Left cardiac atrium (tissue), 4 donors: ENCODE measurements around the gene MBD3L3. TPM values are rescaled to one million over a fixed set of nuclear protein-coding genes. Genes with fewer than 3 reads are reported as not detected.

ENCODE experiments used
- ATAC-seq, 2 donors: fragments of 200-7000 bp; cut with Tn5 transposase; one replicate each; pipeline ENCODE4 v1.9.1; 2020; ENCODE audit warnings: mild to moderate bottlenecking in 2 of 2, moderate library complexity in 2 of 2
- DNase-seq: peaks from one replicate; pipeline ENCODE4 v3.0.0-alpha.2; 2020
- intact Hi-C, 2 donors: fragments of 100-400 bp; cut with DNase I; formaldehyde crosslinking; loops; one replicate each; pipeline versions ENCODE4 v1.14.1 to v1.15.1; 2022 to 2023
- total RNA-seq, 2 donors: library from RNA; stranded (reverse); fragmentation: NEBNext Ultra II Directional; extraction: Animal tissue kit (Norgen Biotek cat#: 25700); gene quantifications; one replicate each; pipeline ENCODE4 v1.2.1, GENCODE V29; 2021
- donor health status: DM: no; HTN: yes; CAD: no.
- donor health status: DM: no; HTN: yes; CAD: no; lungs with severe emphysema.
- donor health status: DM: yes; HTN: yes; CAD: no.
- donor health status: Dilated cardiomyopathy.

MBD3L3 gene
- total RNA-seq, 2 donors from 2014 or later, result not detected

GRCh38 chr19:7007859-7008258, 50.6 kb downstream of the MBD3L3 start:
- DNase-seq (no peak), ATAC-seq (no peak)
- intact Hi-C loops, result no loop called here

Other genes starting within 250 kb of the MBD3L3 start
- gene ADGRE1, start 171.1 kb downstream of the MBD3L3 start, total RNA-seq, result under 1 TPM; 0.21 to 0.31 TPM
- gene MBD3L2B, start 37.2 kb downstream of the MBD3L3 start, total RNA-seq, result not detected
- gene MBD3L5, start 28.1 kb downstream of the MBD3L3 start, total RNA-seq, result not detected
- gene MBD3L4, start 18.5 kb downstream of the MBD3L3 start, total RNA-seq, result not detected
- not detected for gene MBD3L2, start 9.4 kb downstream of the MBD3L3 start, total RNA-seq
- 1 to 10 TPM; 4.4 to 6.3 TPM for gene ZNF557, start 11.0 kb upstream of the MBD3L3 start, total RNA-seq
- 10 to 100 TPM; 44.6 to 52.9 TPM for gene INSR, start 235.7 kb upstream of the MBD3L3 start, total RNA-seq